NT2/D1 (cell line): Measurements from ENCODE around the gene PLEKHA7.

Experiments used
- SUZ12 ChIP-seq: IDR thresholded peaks from 2 replicates; pipeline ENCODE4 v1.6.1; 2011; ENCODE audit not compliant: insufficient read length, insufficient read depth; ENCODE audit errors: extremely low read depth
- ZNF274 ChIP-seq: IDR thresholded peaks from 2 replicates; pipeline ENCODE4 v1.6.1; 2011; ENCODE audit warnings: mild to moderate bottlenecking, low read depth, low read length

DNA sequence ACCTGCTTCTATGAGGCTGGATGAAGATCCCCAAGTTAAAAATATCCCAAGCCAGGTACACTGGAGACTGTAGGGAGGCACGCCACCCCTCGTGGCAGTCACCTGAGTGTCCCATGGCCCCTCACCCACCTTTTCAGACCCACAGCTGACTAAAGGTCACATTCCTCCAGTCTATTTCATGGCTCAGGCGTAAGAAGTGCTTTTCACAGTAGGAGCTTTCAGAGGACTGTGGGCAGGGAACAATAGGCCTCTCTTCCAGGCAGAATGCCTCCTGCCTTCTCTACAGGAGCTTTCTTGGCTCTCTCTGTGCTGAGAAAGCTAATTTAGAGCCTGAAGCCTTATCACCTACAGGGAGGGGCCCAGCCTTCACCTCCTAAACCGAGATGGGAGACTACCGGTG, 201.9 kb downstream of the PLEKHA7 start:
- TF ChIP-seq SUZ12 (no peak), ZNF274 (no peak)
